IMR-90 (cell line): ENCODE measurements around the gene ZBED4. TPM values are rescaled to one million over a fixed set of nuclear protein-coding genes. Genes with fewer than 3 reads are reported as not detected.

ENCODE experiments used
- ATAC-seq: fragments of 200-7000 bp; cut with Tn5 transposase; 2 replicates; pipeline ENCODE4 v1.9.1; 2020; ENCODE audit warnings: low read depth, mild to moderate bottlenecking, moderate library complexity
- BruUV-seq: library from RNA; stranded (reverse); fragments of 400-500 nt; replicated peaks from 2 replicates; lab custom pipeline; 2021; lab: Mats Ljungman, UMichigan
- CTCF ChIA-PET: fragments of 300-600 bp; formaldehyde crosslinking; extraction: SDS; loops from one replicate; lab custom pipeline; 2021; ENCODE audit warnings: antibody characterized with exemption; lab: Yijun Ruan, JAX
- POLR2A ChIA-PET: fragments of 300-600 bp; sonication (Branson Sonifier 250); formaldehyde crosslinking; loops from one replicate; lab custom pipeline; 2022; ENCODE audit warnings: antibody characterized with exemption; ENCODE audit not compliant: unreplicated experiment; lab: Charles Lee
- DNase-seq: peaks from one replicate; pipeline ENCODE4 v3.0.0; 2013
- H2AFZ ChIP-seq: replicated peaks from 2 replicates; pipeline ENCODE3; 2013; ENCODE audit warnings: low read length, mild to moderate bottlenecking; ENCODE audit not compliant: poor library complexity
- H2AK5ac ChIP-seq: 2 replicates; pipeline ENCODE4 v1.6.1; 2013; ENCODE audit warnings: low read depth, low read length, inconsistent platforms
- H2AK9ac ChIP-seq: replicated peaks from 2 replicates; pipeline ENCODE3; 2013; ENCODE audit warnings: mild to moderate bottlenecking, low read depth, low read length, moderate library complexity; ENCODE audit not compliant: poor library complexity
- H2BK120ac ChIP-seq: 2 replicates; pipeline ENCODE4 v1.6.1; 2013; ENCODE audit warnings: low read depth, low read length, inconsistent platforms
- H2BK15ac ChIP-seq: 3 replicates; pipeline ENCODE4 v1.6.1; 2013; ENCODE audit warnings: low read depth, low read length, inconsistent platforms
- H2BK20ac ChIP-seq: 2 replicates; pipeline ENCODE4 v1.6.1; 2013; ENCODE audit warnings: low read depth, mild to moderate bottlenecking, inconsistent platforms, low read length, moderate library complexity
- H2BK5ac ChIP-seq: 2 replicates; pipeline ENCODE4 v1.6.1; 2013; ENCODE audit warnings: mild to moderate bottlenecking, low read depth, low read length, inconsistent platforms; ENCODE audit not compliant: poor library complexity, severe bottlenecking
- H3K14ac ChIP-seq: replicated peaks from 2 replicates; pipeline ENCODE4 v1.6.1; 2013; ENCODE audit warnings: low read depth, low read length, inconsistent platforms
- H3K18ac ChIP-seq: 2 replicates; pipeline ENCODE4 v1.6.1; 2013; ENCODE audit warnings: low read depth, low read length, control low read depth
- H3K23ac ChIP-seq: 2 replicates; pipeline ENCODE4 v1.6.1; 2013; ENCODE audit warnings: low read depth, low read length, inconsistent platforms
- H3K27ac ChIP-seq: 2 replicates; pipeline ENCODE4 v1.5.1; 2013; ENCODE audit warnings: mild to moderate bottlenecking, control low read depth, low read length; ENCODE audit not compliant: insufficient read depth
- H3K27me3 ChIP-seq: 2 replicates; pipeline ENCODE4 v1.6.1; 2013; ENCODE audit warnings: low read length; ENCODE audit not compliant: control insufficient read depth, insufficient read depth
- H3K36me3 ChIP-seq: 2 replicates; pipeline ENCODE4 v1.6.1; 2013; ENCODE audit warnings: low read length, mixed read lengths; ENCODE audit not compliant: control insufficient read depth, insufficient read depth
- H3K4ac ChIP-seq: 2 replicates; pipeline ENCODE4 v1.6.1; 2013; ENCODE audit warnings: low read depth, low read length, inconsistent platforms
- H3K4me1 ChIP-seq: 2 replicates; pipeline ENCODE4 v1.6.1; 2013; ENCODE audit warnings: low read length, mixed read lengths; ENCODE audit not compliant: control insufficient read depth, insufficient read depth
- H3K4me2 ChIP-seq: 2 replicates; pipeline ENCODE4 v1.6.1; 2013; ENCODE audit warnings: low read depth, mild to moderate bottlenecking, control low read depth, low read length, moderate library complexity
- H3K4me3 ChIP-seq: 2 replicates; pipeline ENCODE4 v1.5.1; 2013; ENCODE audit warnings: low read depth, mild to moderate bottlenecking, control low read depth, low read length, moderate library complexity; ENCODE audit not compliant: insufficient read depth
- H3K56ac ChIP-seq: 2 replicates; pipeline ENCODE4 v1.6.1; 2013; ENCODE audit warnings: low read length, inconsistent platforms; ENCODE audit not compliant: insufficient read depth; ENCODE audit errors: extremely low read depth
- H3K79me1 ChIP-seq, 2 experiments: 2 replicates each; pipeline ENCODE4 v1.6.1; 2013; ENCODE audit warnings: low read length in 2 of 2, inconsistent platforms in 1 of 2, low read depth in 1 of 2
- H3K9ac ChIP-seq: 2 replicates; pipeline ENCODE4 v1.6.1; 2013; ENCODE audit warnings: low read depth, low read length, control low read depth
- H3K9me1 ChIP-seq: 2 replicates; pipeline ENCODE4 v1.6.1; 2013; ENCODE audit warnings: low read length, inconsistent platforms; ENCODE audit not compliant: insufficient read depth
- H3K9me3 ChIP-seq: 2 replicates; pipeline ENCODE4 v1.6.1; 2013; ENCODE audit warnings: low read length; ENCODE audit not compliant: control insufficient read depth, insufficient read depth
- H4K20me1 ChIP-seq: 2 replicates; pipeline ENCODE4 v1.6.1; 2013; ENCODE audit warnings: low read length, inconsistent platforms; ENCODE audit not compliant: insufficient read depth
- H4K5ac ChIP-seq: 2 replicates; pipeline ENCODE4 v1.6.1; 2013; ENCODE audit warnings: mild to moderate bottlenecking, low read depth, low read length, control low read depth
- H4K8ac ChIP-seq, 2 experiments: 2 replicates each; pipeline ENCODE4 v1.6.1; 2013; ENCODE audit warnings: low read depth in 2 of 2, low read length in 2 of 2, control low read depth in 1 of 2, inconsistent platforms in 1 of 2
- H4K91ac ChIP-seq: 2 replicates; pipeline ENCODE4 v1.6.1; 2013; ENCODE audit warnings: low read depth, low read length, inconsistent platforms; ENCODE audit not compliant: insufficient read depth
- BHLHE40 ChIP-seq: fragments of 150-350 bp; IDR thresholded peaks from 2 replicates; pipeline ENCODE4 v1.6.1; 2016; ENCODE audit warnings: mild to moderate bottlenecking, low read depth, low read length
- CEBPB ChIP-seq: IDR thresholded peaks from 2 replicates; pipeline ENCODE4 v1.6.1; 2012; ENCODE audit warnings: low read depth, low read length, improper control_type of control experiment
- CHD1 ChIP-seq: IDR thresholded peaks from 2 replicates; pipeline ENCODE4 v1.6.1; 2012; ENCODE audit warnings: low read depth, low read length, improper control_type of control experiment
- CTCF ChIP-seq: conservative IDR thresholded peaks from 2 replicates; pipeline ENCODE4 v1.5.1; 2012; ENCODE audit warnings: mild to moderate bottlenecking, low read depth, low read length, improper control_type of control experiment
- FOS ChIP-seq: fragments of 150-350 bp; IDR thresholded peaks from 2 replicates; pipeline ENCODE4 v1.6.1; 2016; ENCODE audit warnings: low read depth, low read length
- MAFK ChIP-seq: IDR thresholded peaks from 2 replicates; pipeline ENCODE4 v1.6.1; 2012; ENCODE audit warnings: low read depth, low read length, improper control_type of control experiment
- MAZ ChIP-seq: IDR thresholded peaks from 2 replicates; pipeline ENCODE4 v1.6.1; 2012; ENCODE audit warnings: low read depth, mild to moderate bottlenecking, low read length, improper control_type of control experiment, moderate library complexity, borderline replicate concordance
- MXI1 ChIP-seq: IDR thresholded peaks from 2 replicates; pipeline ENCODE4 v1.6.1; 2012; ENCODE audit warnings: low read depth, mild to moderate bottlenecking, low read length, moderate library complexity, borderline replicate concordance
- NFE2L2 ChIP-seq: fragments of 150-350 bp; IDR thresholded peaks from 2 replicates; pipeline ENCODE4 v1.6.1; 2016; ENCODE audit warnings: low read depth, mild to moderate bottlenecking, low read length
- POLR2A ChIP-seq: IDR thresholded peaks from 2 replicates; pipeline ENCODE4 v1.6.1; 2012; ENCODE audit warnings: mild to moderate bottlenecking, low read depth, low read length
- USF2 ChIP-seq: fragments of 150-350 bp; IDR thresholded peaks from 2 replicates; pipeline ENCODE4 v1.6.1; 2017; ENCODE audit warnings: mild to moderate bottlenecking, antibody characterized with exemption, low read length, low read depth
- WGBS, 2 experiments: methylation state at CpG; one replicate each; pipeline versions ENCODE4 v1.1.5 to v1.1.7; 2013; ENCODE audit warnings: missing lambda C conversion rate in 2 of 2; ENCODE audit not compliant: insufficient read length in 1 of 2; ENCODE audit errors: extremely low coverage in 2 of 2; 5-methylcytosine and 5-hydroxymethylcytosine counted together
- dilution Hi-C: fragments of 300-500 bp; cut with HindIII; formaldehyde crosslinking; loops from one replicate; pipeline ENCODE4 v1.14.3; 2018; ENCODE audit warnings: low sequenced_read_pairs; ENCODE audit not compliant: unreplicated experiment
- in situ Hi-C: fragments of 300-500 bp; cut with MboI; formaldehyde crosslinking; loops from 3 replicates; pipeline ENCODE4 v1.14.3; 2019; ENCODE audit warnings: low sequenced_read_pairs, inconsistent platforms, mixed read lengths
- intact Hi-C: fragments of 100-400 bp; cut with micrococcal nuclease; formaldehyde crosslinking; loops from 2 replicates; pipeline ENCODE4 v1.10.0; 2022
- polyA plus RNA-seq, 3 experiments: library from polyadenylated mRNA; depleted of rRNA; stranded (reverse); fragments of >200 nt; gene quantifications; 2 replicates each; pipeline ENCODE4 v1.2.3, GENCODE V29; 2012; ENCODE audit warnings: low replicate concordance in 1 of 3
- total RNA-seq: library from RNA; depleted of rRNA; stranded (reverse); fragments of >200 nt; gene quantifications from 2 replicates; pipeline ENCODE4 v1.2.3, GENCODE V29; 2012

The ZBED4 gene
- total and polyA plus RNA-seq, 2 of the 4 experiments (the other 2 are of a cell fraction) = 9.3 to 10.5 TPM

GRCh38 chr22:49921508-49922278, 68.0 kb downstream of the ZBED4 start (continued):
- no peak for TF ChIP-seq CTCF

- ChIA-PET POLR2A (no interaction called here), CTCF (interaction anchor here (0.5 kb wide), 1 partner anchor 101 kb away, joined by 3 read pairs; no protein-coding TSS in a partner anchor)
- H2BK15ac ChIP-seq = no peak overlapping the region
- peaks cover 4% of the 10 kb centered on the region; the same call in 1 of the 2 replicates for H3K9me1 ChIP-seq
- H3K4me1 ChIP-seq = peaks cover 16% of the 10 kb centered on the region
- H2BK5ac ChIP-seq = no peak overlapping the region
- H3K18ac ChIP-seq = no peak overlapping the region
- no peaks in the 10 kb centered on the region for H3K9me3 ChIP-seq
- no peak overlapping the region for H3K4me3 ChIP-seq
- H3K27me3 ChIP-seq = no peaks in the 10 kb centered on the region
- H2AFZ ChIP-seq = no peak overlapping the region
- peaks cover 25% of the 10 kb centered on the region for H3K36me3 ChIP-seq
- H3K9ac ChIP-seq = no peak overlapping the region
- H3K56ac ChIP-seq = no peak overlapping the region
- H3K27ac ChIP-seq = no peak overlapping the region
- H2BK120ac ChIP-seq = no peak overlapping the region
- no peak overlapping the region for H2AK5ac ChIP-seq
- no peak overlapping the region for H2AK9ac ChIP-seq
- DNase-seq (no peak), ATAC-seq (no peak)
- no peak overlapping the region for H4K91ac ChIP-seq
- intact Hi-C loops = no loop called here
- H4K20me1 ChIP-seq = no peaks in the 10 kb centered on the region; the same call in 1 of the 2 replicates
- dilution Hi-C loops = no loop called here
- no peak overlapping the region for H3K14ac ChIP-seq
- H2BK20ac ChIP-seq = no peak overlapping the region
- H3K23ac ChIP-seq = no peak overlapping the region
- in situ Hi-C loops = loop anchor here (25.0 kb wide), 1 partner anchor 110 kb away; no protein-coding TSS in a partner anchor
- H3K79me1 ChIP-seq = peaks cover 19 to 28% of the 10 kb centered on the region in 2 experiments
- no peak overlapping the region; a peak in 1 of 4 replicates for H4K8ac ChIP-seq
- no peak overlapping the region for H4K5ac ChIP-seq
- no peak overlapping the region for H3K4ac ChIP-seq
- WGBS, 2 experiments = no CpG with 5 or more reads among the region's 22 CpGs
- BruUV-seq = no TSS peak
- no peak overlapping the region for H3K4me2 ChIP-seq
- TF ChIP-seq CEBPB = no peak
- TF ChIP-seq MAFK = no peak
- TF ChIP-seq NFE2L2 = no peak
- no peak for TF ChIP-seq CTCF
- TF ChIP-seq BHLHE40 = no peak
- TF ChIP-seq CHD1 = no peak
- TF ChIP-seq USF2 = no peak
- TF ChIP-seq POLR2A = no peak
- TF ChIP-seq MXI1 = no peak
- TF ChIP-seq FOS = no peak
- no peak for TF ChIP-seq MAZ
Observed at GRCh38 chr22:49922484-49922883, 68.8 kb downstream of the ZBED4 start.
